ENCODE data around the gene ALK.

Gene ALK

DNA sequence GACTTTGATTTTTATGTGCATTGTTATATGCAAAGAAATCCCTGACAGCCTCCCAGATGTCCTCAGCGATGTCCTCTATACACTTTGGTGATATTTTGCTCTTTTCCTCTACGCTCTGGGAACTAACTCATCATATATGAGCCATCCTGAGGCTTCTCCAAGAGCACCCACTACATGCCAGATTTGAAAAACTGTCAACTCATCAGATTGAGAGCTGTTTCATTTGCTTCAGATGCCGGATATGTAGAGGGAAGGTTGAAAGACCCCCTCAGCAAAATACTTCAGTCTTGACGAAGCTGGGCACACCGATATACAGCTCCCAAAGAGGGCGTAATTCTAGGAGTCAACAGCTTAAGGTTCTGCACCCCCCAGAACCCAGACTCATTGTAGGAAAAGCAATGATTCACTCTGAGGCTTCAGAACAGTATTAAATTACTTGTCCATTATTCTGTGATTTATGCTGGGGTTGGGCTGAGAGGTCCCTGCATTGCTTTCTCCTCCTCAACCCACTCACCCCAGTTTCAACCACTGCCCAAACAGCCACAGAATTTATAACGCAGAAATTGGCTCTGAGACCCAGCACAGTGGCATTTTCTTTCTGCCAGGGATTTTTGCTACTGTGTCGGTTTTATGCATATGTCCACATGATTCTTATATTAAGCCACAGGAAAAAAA is 341.8 kb downstream of the ALK start:
- no peak for DNase-seq (ENCODE audit: low read depth in 2 of 2)

DNA sequence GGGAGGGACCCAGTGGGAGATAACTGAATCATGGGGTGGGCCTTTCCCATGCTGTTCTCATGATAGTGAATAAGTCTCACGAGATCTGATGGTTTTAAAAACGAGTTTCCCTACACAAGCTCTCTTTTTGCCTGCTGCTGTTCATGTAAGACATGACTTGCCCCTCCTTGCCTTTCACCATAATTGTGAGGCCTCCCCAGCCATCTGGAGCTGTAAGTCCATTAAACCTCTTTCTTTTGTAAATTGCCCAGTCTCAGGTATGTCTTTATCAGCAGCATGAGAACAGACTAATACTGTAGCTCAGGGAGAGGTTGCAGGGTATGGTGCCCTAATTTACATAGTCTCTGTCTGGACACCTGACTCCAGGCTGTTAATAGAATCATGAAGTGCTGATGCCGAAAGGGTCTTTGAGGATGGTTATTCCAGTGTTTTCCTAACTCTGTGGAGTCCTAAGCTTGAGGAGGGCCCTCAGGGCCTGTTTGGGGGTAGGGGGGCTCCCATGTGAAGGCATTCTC is 343.2 kb downstream of the ALK start:
- DNase-seq (ENCODE audit: low read depth in 2 of 2) = no peak

DNA sequence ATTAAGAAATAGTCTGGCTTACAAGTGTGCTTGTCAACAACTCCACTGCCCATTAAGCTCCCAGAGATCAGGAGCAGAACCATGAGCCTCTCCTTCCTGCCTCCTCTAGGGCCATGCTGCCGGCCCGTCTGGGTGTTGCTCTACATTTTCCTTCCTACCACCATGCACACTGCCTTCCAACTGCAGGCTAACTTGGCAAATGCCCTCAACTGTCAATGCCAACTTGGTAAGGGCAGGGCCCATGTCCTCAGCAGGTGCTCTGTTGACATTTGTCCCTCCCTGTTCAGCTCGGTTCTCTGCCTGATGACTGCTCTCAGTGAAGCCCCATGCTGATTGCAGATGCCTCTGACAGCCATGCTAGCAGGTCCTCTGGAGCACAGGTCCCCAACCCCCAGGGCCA is 345.2 kb downstream of the ALK start:
- DNase-seq (ENCODE audit: low read depth in 2 of 2) = no peak

DNA sequence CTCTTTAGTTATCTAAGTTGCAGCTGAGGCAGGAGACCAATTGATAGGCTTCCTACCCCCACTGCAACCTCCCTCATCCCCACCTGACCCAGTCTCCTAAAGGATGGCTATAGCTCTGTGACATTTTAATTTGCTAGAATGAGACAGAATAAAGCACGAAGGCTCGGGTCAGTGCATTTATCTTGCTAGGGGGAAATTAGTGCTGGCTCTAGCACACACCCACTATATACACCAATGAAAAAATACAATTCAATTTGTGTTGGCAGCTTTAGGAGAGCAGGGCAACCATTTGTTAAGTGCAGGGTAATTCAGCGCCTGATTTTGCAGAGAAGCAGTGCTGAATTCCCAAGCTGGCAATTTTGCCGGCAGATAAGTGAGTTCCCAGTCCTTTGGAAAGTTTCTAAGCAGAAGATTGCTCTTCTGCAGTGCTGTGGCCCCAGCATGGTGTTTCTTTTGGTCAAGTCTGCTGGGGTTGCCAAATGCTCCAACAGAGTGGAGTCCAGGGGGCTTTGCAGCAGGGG is 346.0 kb downstream of the ALK start:
- DNase-seq (ENCODE audit: low read depth in 2 of 2) = no peak

DNA sequence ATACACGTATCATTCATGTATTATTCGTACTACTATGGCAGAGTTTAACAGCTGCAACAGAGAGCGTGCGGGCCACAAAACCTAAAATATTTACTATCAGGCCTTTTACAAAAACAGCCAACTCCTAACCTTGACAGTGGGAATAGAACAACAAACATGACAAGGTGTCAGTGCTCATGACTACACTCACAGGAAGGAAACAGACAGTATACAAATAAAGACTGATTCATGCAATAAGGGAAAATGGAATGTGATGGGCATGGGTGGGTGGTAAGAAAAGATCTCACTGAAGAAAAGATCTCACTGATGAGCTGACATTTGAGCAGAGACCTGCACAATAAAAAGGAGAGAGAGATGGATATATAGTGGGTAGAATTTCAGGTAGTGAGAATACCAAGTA is 347.8 kb downstream of the ALK start:
- DNase-seq (ENCODE audit: low read depth in 2 of 2) = no peak

DNA sequence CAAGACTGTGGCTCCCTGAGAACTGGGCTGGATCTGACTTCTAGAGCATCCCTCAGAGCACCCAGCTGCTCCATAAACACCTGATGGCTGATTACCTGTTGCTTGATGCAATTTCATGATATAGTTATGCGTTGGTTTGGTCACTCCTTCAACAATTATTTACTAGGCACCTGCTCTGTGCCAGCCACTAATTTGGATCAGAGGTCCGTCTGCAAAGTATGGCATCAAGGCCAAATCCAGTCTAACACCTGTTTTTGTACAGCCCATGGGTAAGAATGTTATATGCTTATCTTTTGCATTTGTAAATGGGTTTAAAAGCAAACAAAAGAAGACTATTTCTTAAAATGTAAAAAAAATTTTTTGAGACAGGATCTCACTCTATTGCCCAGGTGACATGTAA is 348.2 kb downstream of the ALK start:
- no peak for DNase-seq (ENCODE audit: low read depth in 2 of 2)

DNA sequence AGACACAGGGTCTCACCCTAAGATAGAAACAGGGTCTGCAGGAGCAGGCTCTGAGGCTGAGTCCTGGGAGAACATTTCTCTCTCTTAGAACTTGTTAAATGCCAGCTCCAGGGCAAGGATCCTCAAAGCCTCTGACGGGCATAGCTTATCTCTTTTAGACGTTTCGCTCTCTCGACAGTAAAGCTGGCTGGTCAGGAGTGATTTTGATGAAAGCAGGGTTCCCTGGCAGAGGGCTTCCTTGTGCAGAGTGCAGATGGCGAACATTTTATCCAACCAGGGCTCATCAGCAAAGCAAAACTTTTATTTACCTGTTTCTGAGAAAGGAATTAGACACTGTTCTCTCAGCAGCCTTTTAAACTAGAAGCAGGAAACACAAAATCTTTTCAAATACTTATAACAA is 350.8 kb downstream of the ALK start:
- DNase-seq (ENCODE audit: low read depth in 2 of 2) = no peak

DNA sequence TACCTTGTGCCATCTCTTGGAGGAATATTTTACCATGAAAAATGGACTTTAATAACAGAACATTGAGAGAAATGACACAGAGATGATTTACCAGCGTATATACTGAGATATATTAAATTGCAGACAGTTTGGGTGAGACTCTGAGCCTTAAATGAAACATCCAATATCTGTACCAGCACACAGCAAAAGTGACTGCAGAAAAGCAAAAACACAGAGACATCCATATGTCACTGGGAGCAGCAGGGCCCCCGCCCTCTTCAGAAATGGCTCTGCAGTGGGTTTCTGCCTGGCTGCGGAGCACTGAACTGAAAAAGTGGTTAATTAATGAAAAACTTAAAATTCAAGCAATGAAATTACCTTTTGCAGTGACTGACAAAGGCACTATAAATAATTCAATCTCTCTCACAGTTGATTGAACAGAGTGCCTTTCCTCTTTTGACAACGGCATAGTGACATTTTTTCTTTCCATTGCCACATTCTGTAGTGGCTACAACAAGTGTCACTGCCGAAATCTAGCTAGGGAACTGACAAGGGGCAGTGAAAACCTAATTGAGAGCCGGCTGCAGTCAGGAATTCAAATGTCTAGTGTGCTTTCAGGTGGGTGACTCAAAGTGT is 353.4 kb downstream of the ALK start:
- DNase-seq (ENCODE audit: low read depth in 2 of 2) = no peak

DNA sequence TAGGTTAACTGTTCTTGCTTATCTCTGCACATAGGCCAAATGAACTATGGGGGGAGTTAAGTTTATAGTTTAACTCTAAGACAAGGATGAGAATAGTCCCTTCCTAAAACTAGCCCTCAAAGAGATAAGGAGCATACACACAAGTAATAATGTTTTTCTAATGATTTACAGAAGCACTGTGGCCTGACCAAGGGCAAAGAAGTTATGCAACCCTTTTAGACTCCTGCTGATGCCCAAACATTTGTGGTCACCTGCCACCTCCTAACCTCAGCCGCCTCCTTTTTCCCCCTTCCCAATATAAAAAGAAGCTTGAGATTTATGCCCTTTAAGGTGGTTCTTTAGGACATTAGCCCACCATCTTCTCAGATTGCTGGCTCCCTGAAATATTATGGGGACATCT is 357.7 kb downstream of the ALK start:
- no peak for DNase-seq (ENCODE audit: low read depth in 2 of 2)

DNA sequence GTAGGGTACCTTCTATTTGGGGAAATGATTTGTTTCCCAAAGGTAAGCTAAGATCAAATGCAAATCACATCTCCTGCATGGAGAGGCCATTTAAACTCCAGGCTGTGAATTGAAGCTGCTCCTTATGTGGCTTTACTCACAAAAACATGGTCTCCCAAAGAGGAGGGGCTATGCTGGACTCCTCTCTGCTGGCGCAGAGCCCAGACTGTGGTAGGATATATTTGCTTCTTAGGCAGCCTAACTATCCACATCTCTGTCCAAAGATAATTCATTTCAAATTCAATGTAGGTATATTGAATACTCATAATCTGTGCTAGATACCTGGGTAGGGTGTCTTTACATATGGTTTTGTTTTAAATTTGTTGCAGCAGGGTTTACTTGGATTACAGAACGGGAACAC is 358.5 kb downstream of the ALK start:
- no peak for DNase-seq (ENCODE audit: low read depth in 2 of 2)

DNA sequence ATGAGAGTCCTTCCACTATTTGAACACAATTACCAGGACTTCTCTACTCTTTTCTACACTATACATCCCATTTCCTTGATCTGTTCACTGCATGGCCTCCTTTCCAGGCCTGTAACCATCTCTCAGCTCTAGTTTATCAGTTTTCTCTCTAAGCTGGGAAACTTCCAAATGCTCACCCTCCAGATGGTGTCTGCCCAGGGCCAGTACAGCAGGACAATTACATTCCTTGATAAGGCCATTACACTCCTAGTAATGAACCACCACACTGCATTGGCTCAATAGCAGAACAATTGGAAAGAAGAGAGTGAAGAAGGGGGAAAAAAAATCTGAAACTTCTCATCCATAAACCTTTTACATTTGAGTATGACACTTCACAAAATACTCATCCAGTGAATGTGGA is 359.1 kb downstream of the ALK start:
- DNase-seq (ENCODE audit: low read depth in 2 of 2) = no peak

DNA sequence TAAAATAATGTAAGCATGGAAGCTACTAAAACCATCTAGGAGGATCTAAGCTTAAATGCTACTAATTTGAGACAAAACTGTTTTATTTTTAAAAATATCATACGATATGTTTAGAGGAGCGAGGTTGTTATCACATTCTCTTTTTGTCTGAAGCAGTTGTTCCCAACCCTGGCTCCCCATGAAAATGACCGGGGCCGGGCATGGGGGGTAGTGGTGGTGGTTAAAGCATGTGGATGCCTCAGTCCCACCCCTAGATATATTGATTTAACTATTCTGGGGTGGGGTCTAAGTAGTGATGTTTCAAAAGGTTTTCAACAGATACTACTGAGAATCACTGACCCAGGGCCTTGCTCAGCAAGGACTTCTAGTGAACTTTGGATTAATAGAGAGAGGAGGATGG is 359.8 kb downstream of the ALK start:
- no peak for DNase-seq (ENCODE audit: low read depth in 2 of 2)

DNA sequence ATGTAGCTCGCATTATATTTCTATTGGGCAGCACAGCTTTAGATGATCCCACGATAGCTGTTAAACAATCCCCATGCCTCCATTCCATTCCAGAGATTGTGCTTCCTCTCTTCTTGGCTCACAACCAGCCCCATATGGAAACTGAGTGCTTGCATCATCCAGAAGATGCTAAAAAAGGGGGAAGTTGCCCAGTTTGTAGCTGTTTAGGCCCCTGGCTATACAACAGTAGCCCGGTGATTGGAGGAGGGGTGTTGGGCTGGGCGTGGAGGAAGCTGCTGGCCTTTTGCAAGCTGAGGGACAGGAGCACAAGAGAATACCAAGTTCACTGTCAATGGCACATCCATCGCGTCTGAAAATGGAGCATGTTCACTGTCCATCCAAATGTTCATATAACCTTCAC is 360.2 kb downstream of the ALK start:
- DNase-seq (ENCODE audit: low read depth in 2 of 2) = no peak

DNA sequence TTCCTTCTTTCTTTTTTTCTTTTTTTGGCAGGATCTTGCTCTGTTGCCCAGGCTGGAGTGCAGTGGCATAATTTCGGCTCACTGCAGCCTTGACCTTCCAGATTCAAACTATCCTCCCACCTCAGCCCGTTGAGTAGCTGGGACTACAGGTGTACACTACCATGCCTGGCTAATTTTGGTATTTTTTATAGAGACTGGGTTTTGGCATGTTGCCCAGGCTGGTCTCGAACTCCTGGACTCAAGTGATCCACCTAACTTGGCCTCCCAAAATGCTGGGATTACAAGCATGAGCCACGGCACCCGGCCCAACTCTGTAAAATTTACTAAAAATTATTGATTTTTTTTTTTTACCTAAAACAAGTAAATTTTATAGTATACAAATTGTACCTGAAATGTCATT is 360.8 kb downstream of the ALK start:
- no peak for DNase-seq (ENCODE audit: low read depth in 2 of 2)

DNA sequence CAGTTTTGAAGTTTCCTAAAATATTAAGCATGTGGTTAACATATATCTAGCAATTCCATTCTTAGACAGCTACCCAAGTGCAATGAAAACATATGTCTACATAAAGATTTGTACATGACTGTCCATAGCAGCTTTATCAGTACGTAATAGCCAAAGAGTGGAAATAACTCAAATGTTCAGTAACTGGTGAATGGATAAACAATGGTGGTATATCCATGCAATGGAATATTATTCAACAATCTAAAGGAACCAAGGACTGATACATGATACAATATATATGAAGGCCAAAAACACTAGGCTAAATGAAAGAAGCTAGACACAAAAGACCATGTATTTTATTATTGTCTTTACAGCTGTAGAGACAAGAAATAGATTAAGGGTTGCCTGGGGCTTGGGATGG is 361.4 kb downstream of the ALK start:
- DNase-seq (ENCODE audit: low read depth in 2 of 2) = no peak

DNA sequence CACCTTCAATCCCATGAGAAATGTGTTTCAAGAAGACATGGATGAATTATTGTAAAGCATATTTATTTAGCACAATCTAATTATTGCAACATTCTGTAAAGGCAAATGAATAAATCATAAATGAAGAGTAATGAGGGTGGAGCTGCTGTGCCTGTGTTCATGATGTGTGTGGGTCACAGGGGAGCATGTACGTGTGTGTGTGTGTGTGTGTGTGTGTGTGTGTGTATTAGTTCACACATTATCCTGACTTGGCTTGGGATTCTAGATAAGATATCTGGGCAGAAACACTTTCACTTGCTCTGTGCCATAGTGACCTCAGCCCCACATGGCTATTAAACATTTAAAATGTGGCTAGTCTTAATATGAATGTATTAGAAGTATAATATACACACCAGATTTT is 361.8 kb downstream of the ALK start:
- DNase-seq (ENCODE audit: low read depth in 2 of 2) = no peak

DNA sequence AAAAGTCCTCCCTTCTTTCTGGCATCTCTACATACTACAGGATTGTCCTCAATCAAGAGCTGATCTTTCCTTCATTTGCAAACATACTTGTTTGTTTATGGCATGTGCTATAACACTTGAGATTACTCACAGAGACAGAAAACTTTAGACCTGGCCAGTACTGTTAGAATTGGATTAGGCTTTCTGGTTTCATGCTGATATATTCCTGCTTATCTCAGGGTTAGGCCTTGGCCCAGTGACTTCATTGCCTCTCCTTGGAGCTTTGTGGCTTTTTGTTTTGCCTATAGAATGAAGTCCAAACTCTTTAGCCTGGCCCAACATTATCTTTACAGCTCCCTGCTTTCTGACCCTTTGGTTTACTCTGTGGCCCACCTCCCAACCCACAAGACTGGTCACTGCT is 363.3 kb downstream of the ALK start:
- no peak for DNase-seq (ENCODE audit: low read depth in 2 of 2)

DNA sequence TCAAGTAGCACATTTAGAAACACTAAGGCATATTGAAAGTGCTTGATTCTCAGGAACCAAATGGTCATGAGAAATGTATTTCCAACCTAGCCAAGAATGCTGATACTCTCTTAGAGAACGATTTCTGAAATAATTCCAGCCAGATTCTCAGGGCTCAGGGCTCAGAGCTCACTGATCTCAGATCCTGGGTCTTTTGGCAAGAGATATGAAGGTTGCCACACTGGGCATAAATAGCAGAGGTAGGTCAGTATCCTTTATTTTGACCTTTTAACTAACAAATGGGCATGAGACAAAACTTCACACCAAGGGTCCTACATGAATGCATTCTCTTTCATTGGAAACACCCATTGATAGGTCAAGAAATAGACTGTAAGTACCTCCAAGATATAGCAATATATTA is 364.1 kb downstream of the ALK start:
- no peak for DNase-seq (ENCODE audit: low read depth in 2 of 2)

DNA sequence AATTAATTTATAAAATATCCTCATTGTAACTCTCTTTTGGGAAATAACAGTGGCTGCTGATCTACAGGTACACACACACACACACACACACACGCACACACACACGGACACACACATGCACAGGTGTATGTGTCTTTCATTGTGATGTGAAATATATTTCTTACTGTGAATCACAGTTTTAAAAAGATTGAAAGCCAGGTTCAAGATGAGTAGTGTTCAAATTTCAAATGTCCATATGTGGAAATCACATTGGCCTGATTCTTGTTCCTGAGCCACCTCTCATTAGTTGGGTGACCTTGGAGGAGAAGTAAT is 372.4 kb downstream of the ALK start:
- no peak for DNase-seq (ENCODE audit: low read depth in 2 of 2)

DNA sequence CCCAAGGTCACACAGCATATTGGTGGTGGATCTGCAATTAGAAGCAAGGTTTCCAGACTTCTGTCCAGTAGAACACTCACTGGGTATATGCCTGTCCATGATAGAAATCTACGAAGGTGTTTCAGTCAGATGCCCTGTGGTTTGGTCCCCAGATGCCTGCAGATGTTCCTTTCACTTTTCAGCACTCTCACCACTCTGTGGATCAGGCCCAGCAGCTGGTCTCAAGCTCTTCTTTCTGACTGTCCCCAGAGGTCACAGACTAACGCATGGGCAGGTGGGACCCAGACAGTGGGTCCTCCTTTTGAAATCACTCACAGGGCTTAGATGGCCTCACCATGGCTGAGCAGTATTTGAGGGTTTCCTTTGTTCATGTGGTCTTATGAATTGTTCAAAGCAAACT is 376.5 kb downstream of the ALK start:
- DNase-seq (ENCODE audit: low read depth in 2 of 2) = no peak

DNA sequence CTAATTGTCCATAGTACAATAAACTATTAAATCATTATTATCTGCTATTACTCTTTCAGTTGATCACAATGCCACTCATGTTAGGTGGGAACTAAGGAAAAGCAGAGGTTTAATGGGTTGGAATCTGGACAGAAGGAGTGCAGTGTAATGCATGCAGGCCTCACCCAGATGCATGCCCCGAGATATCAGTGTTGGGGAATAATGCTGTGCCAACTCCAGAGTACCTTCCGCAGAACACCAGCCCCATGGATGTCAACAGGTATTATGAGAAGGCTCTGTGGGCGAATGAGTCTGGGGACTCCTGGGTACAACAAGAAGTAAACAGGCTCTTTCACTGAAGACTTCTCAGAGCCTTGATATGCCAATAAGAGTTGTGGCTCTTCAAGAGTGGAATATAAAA is 377.4 kb downstream of the ALK start:
- DNase-seq (ENCODE audit: low read depth in 2 of 2) = no peak

DNA sequence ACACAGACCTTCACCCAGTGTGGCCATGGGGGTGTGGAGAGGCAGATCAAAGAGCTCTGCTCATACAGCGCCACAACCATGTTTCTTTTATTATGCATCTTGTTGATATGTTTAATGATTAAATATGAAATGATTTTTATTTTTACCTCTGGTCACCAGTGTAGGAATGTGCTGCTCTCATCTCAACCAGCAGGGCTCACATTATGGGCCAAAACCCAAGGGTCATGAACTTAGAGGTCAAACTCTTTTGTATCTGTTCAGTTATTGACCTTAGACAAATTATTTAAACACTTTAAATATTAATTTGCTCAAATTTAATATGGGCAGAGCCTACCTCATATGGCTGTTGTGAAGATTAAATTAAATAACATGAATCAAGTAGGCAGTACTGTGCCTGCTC is 386.2 kb downstream of the ALK start:
- DNase-seq (ENCODE audit: low read depth in 2 of 2) = no peak

DNA sequence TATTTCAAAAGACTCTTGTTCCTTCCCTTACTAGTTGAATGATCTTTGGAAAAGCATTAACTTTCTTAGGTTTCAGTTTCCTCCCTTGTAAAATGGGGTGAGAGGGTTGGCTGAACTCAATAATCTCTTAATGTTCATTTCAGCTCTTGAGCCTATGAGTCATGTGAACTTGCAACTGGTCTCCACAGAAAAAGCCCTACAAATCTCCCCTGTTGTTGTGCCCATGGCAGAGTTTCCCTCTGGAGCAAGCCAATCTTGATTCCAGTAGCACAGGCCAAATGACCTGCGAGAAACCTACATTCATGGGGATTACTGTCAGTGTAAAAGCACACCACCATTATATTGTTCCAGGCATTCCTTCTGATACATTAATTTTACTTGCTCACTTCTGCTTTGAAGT is 388.9 kb downstream of the ALK start:
- DNase-seq (ENCODE audit: low read depth in 2 of 2) = no peak

DNA sequence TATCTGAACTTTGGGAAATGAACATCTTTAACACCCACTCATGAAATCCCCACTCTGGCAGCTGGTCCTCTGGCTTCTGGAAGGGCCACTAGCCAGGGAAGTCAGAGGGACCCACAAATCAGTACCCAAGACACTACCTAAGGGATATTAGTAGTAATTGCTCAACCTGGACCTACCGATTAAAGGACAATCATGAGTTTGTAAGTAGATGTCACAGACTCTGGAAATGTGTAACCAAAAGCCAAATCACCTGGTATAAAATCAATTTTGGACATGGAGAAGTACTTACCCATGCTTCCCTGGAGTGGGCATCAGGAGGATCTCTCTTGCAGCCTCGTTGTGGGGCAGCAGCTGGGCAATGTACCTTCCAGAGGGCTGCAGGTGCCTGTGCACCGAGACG is 389.8 kb downstream of the ALK start:
- DNase-seq (ENCODE audit: low read depth in 2 of 2) = no peak
